ENCODE data around the gene FRMPD1.

Gene FRMPD1

GRCh38 chr9:37678789-37679273 is 28.1 kb downstream of the FRMPD1 start:
- DNase-seq (ENCODE audit: low read depth in 2 of 2): no peak

- DNase-seq (ENCODE audit: low read depth in 2 of 2): no peak
These were observed 29.1 kb downstream of the FRMPD1 start for GRCh38 chr9:37679649-37680402.

- no peak for DNase-seq (ENCODE audit: low read depth in 2 of 2)
These were observed 32.2 kb downstream of the FRMPD1 start for GRCh38 chr9:37682951-37683350.

- DNase-seq (ENCODE audit: low read depth in 2 of 2): no peak
These were observed 33.0 kb downstream of the FRMPD1 start for GRCh38 chr9:37683531-37684371.

GRCh38 chr9:37692622-37693221 is 42.0 kb downstream of the FRMPD1 start:
- no peak for DNase-seq (ENCODE audit: low read depth in 2 of 2)

- DNase-seq (ENCODE audit: low read depth in 2 of 2): no peak
These were observed 42.5 kb downstream of the FRMPD1 start for GRCh38 chr9:37693260-37693659.

GRCh38 chr9:37694355-37694754 is 43.6 kb downstream of the FRMPD1 start:
- DNase-seq (ENCODE audit: low read depth in 2 of 2): no peak

- DNase-seq (ENCODE audit: low read depth in 2 of 2): no peak
These were observed 45.8 kb downstream of the FRMPD1 start for GRCh38 chr9:37696528-37696927.

GRCh38 chr9:37700131-37700530 is 49.4 kb downstream of the FRMPD1 start:
- DNase-seq (ENCODE audit: low read depth in 2 of 2): no peak

GRCh38 chr9:37700900-37701299 is 50.1 kb downstream of the FRMPD1 start:
- no peak for DNase-seq (ENCODE audit: low read depth in 2 of 2)

- no peak for DNase-seq (ENCODE audit: low read depth in 2 of 2)
These were observed 55.0 kb downstream of the FRMPD1 start for GRCh38 chr9:37705787-37706186.

- peak in 1 of 2 experiments; percentile 10 for DNase-seq (ENCODE audit: low read depth in 2 of 2)
These were observed 55.5 kb downstream of the FRMPD1 start for GRCh38 chr9:37706290-37706689.

- no peak for DNase-seq (ENCODE audit: low read depth in 2 of 2)
These were observed 57.0 kb downstream of the FRMPD1 start for GRCh38 chr9:37707748-37708147.

- no peak for DNase-seq (ENCODE audit: low read depth in 2 of 2)
These were observed 59.3 kb downstream of the FRMPD1 start for GRCh38 chr9:37710046-37710445.

- DNase-seq (ENCODE audit: low read depth in 2 of 2): no peak
These were observed 64.5 kb downstream of the FRMPD1 start for GRCh38 chr9:37715260-37715659.

GRCh38 chr9:37715991-37716505 is 65.3 kb downstream of the FRMPD1 start:
- no peak for DNase-seq (ENCODE audit: low read depth in 2 of 2)

- no peak for DNase-seq (ENCODE audit: low read depth in 2 of 2)
These were observed 68.8 kb downstream of the FRMPD1 start for GRCh38 chr9:37719526-37719925.

- no peak for DNase-seq (ENCODE audit: low read depth in 2 of 2)
These were observed 76.3 kb downstream of the FRMPD1 start for GRCh38 chr9:37727013-37727412.

- no peak for DNase-seq (ENCODE audit: low read depth in 2 of 2)
These were observed 78.7 kb downstream of the FRMPD1 start for GRCh38 chr9:37729499-37729898.

GRCh38 chr9:37730256-37730655 is 79.5 kb downstream of the FRMPD1 start:
- no peak for DNase-seq (ENCODE audit: low read depth in 2 of 2)

GRCh38 chr9:37730839-37731238 is 80.1 kb downstream of the FRMPD1 start:
- DNase-seq (ENCODE audit: low read depth in 2 of 2): no peak

GRCh38 chr9:37732086-37732741 is 81.5 kb downstream of the FRMPD1 start:
- no peak for DNase-seq (ENCODE audit: low read depth in 2 of 2)
